Left ventricle myocardium superior (tissue), 1 donor: ENCODE measurements around the gene ARHGAP20. TPM values are rescaled to one million over a fixed set of nuclear protein-coding genes. Genes with fewer than 3 reads are reported as not detected.

Source experiments
- ATAC-seq: fragments of 200-7000 bp; cut with Tn5 transposase; one replicate; pipeline ENCODE4 v1.9.1; 2020; ENCODE audit warnings: mild to moderate bottlenecking, moderate library complexity
- DNase-seq: peaks from one replicate; pipeline ENCODE4 v3.0.0-alpha.2; 2020
- intact Hi-C: fragments of 100-400 bp; cut with micrococcal nuclease; formaldehyde crosslinking; loops from one replicate; pipeline ENCODE4 v1.11.0; 2022
- total RNA-seq: library from RNA; stranded (reverse); fragmentation: NEBNext Ultra II Directional; extraction: Animal tissue kit (Norgen Biotek cat#: 25700); gene quantifications from one replicate; pipeline ENCODE4 v1.2.1, GENCODE V29; 2021
- donor health status: DM: no; HTN: yes; CAD: no; lungs with severe emphysema.

The ARHGAP20 gene
- total RNA-seq, 1 donor from 2014 or later: 0.27 TPM

DNA sequence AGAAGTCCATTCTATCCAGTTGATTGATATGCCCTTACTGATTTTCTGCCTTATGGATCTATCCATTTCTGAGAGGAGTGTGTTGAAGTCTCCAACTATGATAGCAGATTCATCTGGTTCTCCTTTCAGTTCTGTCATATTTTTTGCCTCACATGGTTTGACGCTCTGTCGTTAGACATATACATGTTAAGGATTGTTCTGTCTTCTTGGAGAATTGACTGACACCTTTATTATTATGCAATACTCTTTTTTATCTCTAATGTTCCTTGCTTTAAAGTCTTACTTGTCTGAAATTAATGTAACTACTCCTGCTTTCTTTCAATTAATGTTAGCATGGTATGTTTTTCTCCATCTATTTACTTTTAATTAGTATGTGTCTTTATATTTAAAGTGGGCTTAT, 12.1 kb upstream of the ARHGAP20 start:
- no peak for ATAC-seq
- no peak for DNase-seq
- intact Hi-C loops: no loop called here

DNA sequence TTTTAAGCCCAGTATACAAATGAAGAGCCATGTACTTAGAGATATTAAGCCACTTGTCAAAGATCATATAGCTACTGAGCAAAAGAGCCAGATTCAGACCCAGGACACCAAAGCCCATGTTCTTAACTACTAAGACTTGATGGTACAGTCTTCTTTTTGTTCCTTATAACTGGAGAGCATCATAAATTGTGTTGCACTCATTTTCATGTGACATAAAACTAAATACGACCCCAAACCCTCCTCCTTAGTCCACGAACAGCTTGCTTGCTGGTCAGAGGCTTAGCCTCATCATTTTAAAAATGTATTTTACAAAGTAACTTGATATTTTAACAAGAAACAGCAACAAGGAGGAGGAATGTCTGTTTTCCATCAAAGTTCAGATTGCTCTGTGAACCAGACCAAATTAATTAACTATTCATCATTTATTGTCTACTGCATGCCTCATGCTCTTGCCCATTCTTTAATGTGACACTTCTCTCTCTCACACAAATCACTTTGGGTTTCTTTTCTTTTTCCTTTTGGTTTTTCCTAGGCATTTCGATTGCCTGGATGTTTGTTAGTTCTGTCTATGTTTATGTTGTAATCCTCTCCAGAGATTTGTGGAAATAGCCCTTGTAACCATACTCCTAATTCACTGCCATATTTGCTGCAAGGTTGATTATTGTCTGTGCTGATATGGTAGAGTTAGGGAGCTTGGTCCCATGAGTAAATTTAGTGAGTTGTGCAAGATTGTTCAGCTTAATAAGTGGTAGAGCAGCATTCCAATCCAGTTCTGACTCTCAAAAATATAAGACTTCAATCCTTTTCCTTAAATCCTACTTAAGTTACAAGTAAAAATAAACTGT, 8.4 kb upstream of the ARHGAP20 start:
- intact Hi-C loops: no loop called here
- ATAC-seq (no peak), DNase-seq (no peak)

DNA sequence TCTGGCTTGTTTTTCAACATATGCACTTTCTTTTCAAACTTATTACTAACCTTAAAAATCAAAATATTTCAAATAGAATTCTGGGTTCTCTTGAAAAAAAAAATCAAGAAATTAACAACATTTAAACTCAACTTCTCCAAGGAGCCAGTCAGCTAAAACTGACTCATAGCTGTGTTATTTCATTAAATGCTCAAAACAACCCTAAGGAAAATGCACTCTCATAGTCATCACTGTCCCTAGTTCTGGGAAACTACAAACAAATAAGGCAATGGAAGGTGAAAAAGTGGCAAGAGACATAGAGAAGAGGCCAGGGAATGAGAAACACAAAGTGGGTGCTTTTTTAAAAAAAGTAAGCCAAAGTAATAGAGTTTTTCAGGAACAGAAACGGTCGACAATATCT, 4.1 kb upstream of the ARHGAP20 start:
- DNase-seq: no peak
- ATAC-seq: no peak
- intact Hi-C loops: no loop called here

DNA sequence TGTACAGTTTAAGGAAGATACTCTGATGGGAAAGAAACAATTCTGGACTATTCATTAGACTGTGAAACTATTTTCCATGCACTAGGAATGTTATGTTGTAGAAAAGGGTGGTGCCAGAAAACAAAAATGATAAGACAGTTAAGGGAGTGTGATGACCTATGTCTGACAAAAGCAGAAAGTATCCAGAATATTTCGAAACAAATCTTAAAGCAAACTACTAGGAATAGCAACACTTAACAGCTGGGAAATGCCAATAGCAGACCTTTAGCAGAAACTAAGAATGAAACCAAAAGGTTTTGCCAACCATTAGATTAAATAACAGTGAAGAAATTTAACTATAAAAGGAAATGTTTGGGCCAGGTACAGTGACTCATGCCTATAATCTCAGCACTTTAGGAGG, 3.3 kb upstream of the ARHGAP20 start:
- ATAC-seq: no peak
- DNase-seq: no peak
- intact Hi-C loops: no loop called here

DNA sequence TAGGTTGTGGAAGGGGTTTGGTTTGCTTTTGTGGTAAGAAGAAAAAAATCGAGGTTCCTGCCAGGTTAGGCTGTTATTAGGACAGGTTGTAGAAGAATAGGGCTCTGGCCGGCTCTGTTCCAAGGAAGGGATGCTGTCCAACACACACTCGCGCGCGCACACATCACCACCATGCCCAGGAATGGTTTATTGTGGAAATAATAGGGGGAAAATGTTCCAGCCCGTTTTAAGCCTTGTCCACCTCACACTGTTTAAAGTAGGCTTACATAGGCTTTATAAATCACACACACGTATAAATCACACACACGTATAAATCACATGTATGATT, 1.2 kb upstream of the ARHGAP20 start:
- intact Hi-C loops: no loop called here
- ATAC-seq: no peak
- DNase-seq: no peak

DNA sequence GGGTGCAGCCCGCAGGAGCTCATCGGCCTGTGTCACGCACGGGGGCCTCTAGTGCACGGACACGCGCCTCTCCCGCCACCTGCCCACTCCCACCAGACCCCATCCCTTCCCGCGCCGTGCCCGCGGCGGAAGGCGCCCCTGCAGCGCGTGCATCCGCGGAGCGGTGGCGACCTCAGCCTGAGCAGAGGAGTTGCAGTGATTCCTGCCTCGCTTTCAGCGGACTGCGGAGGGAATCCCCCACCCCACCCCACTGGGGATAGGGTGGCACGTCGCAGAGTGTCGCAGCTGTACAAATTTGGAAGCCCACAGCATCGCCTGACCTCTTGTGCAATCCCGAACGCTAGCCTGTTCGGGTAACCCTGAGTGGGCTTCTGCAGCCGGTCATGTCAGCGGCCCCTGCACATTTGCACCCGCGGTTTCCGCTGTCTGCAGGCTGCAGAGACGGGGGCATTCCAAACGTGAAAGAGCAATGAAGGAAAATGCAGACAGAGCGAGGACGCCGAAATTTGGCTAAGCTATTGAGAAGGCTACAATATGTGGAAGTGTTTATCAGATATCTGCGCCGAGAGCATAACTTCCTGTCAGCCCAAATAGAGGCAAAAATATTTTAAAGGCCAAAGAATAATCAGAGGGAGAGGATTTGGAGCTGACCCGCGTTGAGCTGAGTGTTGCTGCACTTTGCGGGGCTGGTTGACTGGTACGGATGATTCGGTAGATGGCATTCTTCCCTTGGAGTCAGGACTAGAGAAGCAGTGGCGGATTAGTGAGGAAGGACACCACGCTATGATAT, 617 bp upstream of the ARHGAP20 start:
- DNase-seq (no peak), ATAC-seq (peak; percentile 20)
- intact Hi-C loops: no loop called here

DNA sequence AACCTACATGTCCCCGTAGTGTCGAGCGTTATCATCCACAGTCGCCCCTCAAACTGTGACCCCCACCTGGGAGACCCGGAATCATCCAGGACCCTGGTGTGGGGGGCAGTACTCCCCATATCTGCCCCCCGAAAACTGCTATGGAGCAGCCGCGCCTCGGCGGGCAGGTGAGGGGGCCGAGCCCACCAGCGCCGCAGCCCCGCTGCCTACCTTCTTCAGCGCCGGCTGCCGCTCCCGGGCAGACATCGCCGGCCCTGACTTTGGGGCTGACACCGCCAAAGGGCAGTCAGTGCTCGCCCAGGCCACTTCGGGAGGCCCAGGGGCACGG, 825 bp downstream of the ARHGAP20 start:
- ATAC-seq (no peak), DNase-seq (no peak)
- intact Hi-C loops: no loop called here

DNA sequence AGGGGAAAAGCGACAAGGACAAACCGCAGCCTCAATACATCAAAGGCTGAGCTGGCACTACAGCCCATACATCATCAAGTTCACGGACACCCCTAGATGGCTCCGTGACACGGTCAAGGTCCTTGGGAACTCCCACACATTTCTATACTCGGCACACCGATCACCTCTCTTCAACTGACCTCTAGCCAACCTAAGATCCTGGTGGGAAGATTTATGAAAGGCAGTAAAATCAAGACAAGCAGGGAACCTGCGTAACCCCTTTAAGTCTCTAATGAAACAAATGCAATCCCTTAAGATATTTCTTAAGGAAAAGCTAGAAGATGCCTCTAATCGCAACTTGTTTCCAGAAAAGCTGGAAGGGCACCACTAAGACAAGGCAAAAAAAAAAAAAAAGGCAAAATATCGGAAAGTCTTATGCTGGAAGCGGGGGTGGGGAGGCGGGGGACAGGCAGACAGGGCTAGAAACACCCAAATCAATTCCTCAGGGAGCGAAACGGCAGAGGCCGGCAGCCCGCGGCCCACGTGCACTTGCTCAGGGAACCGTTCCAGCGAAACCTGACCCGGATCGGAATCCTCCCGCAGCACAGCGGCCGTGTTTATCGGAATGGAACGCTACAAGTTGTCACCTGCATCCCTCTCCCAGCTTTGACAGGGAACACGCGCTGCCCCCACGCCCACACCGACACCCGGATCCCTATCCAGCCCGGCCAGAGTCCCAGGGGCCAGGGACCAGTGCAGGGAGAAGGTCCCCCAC, 1.4 kb downstream of the ARHGAP20 start:
- intact Hi-C loops: no loop called here
- no peak for ATAC-seq
- peak; percentile 40 for DNase-seq

DNA sequence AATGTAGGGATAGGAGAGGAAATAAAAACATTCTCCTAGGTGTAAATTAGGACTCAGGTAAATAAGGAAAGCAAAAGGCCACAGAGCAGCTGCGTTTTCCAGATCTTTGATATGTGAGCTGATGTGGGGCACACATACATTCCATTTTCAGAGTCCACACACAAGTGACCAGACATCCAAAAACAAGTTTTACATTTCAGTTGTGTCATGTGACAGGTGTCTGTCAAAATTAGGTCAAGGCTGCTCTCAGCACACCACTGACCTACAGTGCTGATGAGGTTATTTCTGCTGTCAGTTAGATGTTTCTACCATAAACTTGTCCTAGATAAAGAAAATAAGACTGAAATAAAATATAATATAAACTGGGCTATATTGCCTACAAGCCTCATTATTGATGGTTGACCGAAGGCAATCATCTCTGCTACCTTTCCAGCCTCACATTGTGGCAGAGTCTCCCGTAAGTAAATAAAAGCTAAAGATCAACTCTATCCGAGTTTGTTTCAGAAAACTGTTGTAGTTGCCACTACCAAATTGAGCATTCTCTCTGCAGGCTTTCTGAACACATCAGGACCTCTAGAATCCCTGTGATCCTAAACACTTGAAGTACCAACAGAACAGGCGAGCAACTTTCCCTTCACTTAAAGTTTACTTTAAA, 7.9 kb downstream of the ARHGAP20 start:
- DNase-seq (no peak), ATAC-seq (no peak)
- intact Hi-C loops: no loop called here

DNA sequence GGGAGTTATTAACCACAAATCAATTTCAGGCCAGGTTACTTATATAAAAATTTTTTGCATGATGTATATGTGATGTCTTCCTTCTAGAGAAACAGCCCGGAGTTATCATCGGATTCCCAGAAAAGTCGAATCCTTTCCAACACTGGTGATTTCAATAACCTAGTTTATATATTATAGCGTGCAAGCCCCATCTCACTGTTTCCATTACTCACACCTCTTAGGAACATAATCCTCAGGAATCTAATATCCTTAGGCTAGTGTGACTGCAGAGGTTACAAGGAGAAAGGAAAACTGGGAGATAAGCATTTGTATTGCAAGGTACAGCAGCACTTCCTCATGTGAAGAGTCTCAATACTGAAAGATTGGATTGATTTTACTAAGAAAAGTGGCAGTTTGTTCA, 20.3 kb downstream of the ARHGAP20 start:
- ATAC-seq: no peak
- no peak for DNase-seq
- intact Hi-C loops: no loop called here

DNA sequence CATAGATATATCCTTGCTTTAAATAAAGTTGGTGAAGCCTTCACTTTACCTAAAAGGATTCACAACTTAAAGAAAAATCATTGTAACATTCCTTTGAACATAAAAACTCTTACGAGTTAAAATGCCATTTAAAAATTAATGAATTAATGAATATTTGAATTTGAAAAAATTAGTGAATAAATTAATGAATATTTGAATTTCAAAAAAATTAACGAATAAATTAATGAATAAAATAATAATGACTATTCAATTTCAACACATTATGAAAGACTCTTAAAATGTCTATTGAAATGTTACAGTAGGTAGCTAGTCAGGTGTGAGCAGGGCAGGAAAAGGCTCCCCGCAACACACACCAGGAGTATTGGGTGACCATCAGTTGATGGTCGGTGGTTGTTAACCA, 22.9 kb downstream of the ARHGAP20 start:
- intact Hi-C loops: no loop called here

DNA sequence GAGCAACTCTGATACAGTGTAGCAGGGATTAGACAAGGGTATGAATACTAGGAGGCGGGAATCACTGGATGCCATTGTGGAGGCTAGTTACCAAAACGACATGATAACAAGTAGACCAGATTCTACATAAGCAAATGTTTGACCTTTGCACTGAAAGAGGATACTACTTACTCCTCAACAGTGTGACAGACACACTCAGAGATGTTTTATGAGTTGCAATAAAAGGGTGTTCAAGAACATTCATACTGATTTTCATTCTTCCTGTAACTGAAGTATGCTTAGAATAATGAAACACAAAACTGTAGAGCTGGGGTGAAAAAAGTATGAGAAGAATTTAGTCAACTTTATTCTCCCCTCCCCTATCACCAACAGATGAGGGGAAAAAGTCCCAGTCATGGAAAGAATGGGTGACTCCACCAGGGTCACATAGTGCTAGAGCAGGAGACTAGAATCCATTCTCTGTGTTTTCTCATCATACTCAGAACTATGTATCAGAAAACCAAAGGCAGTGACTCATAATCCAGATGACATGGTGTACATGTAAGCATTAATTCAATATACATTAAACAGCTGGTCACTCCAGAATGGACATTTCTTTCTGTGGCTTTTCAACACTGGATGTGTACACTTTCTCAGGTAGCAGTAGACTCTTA, 32.8 kb downstream of the ARHGAP20 start:
- no peak for ATAC-seq
- intact Hi-C loops: no loop called here
- no peak for DNase-seq

More for the DNA sequence above, 22.9 kb downstream of the ARHGAP20 start:
- no peak for ATAC-seq
- DNase-seq: no peak

DNA sequence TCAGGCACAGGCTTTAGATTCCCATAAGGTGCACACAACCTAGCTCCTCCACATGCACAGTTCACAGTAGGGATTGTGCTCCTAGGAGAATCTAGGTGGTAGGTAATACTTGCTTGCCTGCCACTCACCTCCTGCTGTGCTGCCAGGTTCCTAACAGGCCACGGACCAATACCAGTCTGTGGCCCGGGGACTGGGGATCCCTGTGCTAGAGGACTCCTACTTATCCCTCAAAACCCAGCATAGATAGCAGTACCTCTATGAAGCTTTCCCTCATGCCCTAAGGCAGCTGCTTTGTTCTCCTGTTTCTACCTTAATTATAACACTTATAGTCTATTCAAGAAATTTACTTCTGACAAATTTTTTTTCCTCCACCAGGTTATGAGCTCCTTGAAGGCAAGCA, 36.7 kb downstream of the ARHGAP20 start:
- no peak for ATAC-seq
- no peak for DNase-seq
- intact Hi-C loops: no loop called here

DNA sequence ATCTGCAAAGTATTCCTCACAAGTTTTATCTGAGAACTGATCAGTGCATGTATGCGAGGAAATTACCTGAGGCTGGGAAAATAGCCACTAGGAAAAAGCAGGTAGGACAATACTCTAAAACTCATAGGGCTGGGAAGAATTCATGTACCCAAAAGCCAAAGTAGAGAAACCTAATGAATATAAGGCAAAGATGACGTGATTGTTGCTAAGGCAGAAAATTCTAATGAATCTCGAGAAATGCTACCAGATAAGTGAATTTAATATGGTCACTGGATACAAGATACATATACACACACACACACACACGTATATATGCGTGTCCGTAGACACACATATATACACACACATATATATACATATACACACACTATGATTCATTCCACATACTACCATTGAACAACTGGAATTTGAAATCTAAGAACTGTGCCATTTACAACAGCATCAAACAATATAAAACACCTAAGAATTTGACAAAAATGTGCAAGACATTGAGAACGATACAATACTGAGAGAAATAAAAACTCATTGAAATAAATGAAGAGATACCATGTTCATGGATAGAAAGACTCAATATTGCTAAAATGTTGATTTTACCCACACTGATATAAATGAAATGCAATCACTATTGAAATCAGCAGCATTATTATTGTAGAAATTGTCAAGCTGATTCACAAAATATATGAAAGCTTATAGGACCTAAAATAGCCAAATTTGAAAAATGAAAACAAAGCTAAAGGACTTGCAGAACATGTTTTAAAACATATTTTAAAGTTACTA, 46.4 kb downstream of the ARHGAP20 start:
- DNase-seq (no peak), ATAC-seq (no peak)
- intact Hi-C loops: no loop called here

DNA sequence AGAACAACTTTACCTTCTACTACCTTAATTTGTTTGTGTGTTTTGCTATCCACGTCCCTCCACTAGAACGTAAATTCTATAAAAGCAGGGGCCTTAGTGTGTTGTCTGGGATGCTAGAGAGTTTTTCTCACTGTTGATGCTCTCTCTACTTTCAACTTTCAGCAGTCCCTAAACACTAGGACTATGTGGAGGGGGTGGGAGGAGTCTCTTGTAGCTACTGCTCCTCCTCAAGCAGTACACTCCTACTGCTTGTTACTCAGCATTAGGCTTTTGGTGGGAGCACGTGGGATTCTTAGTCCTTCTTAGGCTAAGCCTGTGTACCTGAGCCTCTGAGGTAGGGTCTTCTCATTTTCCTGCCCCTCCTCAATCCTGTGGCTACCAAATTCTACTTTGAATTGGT, 56.3 kb downstream of the ARHGAP20 start:
- ATAC-seq (no peak), DNase-seq (no peak)
- intact Hi-C loops: no loop called here

DNA sequence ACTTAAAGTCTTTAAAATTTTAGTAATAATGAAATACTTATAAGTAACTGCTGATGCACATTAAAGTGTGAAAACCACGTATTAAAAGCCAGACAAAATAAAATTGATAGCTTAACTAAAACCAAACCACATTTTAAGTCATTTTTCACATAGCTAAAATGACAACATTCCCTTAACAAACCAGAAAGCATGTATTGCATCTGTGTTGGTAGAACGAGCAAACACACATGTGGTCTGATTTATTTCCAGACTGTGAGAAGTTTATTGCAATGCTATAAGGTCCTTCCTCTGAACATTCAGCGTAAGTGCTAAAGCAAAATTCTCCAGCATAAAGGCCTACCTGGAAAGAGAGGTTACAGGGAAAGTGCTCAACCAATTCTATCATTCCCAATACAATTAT, 57.8 kb downstream of the ARHGAP20 start:
- DNase-seq: no peak
- no peak for ATAC-seq
- intact Hi-C loops: no loop called here

DNA sequence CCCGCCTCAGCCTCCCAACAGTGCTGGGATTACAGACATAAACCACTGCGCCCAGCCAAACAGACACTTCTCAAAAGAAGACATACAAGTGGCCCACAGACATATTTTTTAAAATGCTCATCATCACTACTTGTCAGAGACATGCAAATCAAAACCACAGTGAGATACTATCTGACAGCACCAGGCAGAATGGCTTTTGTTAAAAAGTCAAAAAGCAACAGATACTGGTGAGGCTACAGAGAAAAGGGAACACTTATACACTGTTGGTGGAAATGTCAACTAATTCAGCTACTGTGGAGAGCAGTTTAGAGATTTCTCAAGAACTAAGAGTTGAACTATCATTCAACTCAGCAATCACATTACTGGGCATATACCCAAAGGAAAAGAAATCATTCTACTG, 67.0 kb downstream of the ARHGAP20 start:
- no peak for ATAC-seq
- no peak for DNase-seq

DNA sequence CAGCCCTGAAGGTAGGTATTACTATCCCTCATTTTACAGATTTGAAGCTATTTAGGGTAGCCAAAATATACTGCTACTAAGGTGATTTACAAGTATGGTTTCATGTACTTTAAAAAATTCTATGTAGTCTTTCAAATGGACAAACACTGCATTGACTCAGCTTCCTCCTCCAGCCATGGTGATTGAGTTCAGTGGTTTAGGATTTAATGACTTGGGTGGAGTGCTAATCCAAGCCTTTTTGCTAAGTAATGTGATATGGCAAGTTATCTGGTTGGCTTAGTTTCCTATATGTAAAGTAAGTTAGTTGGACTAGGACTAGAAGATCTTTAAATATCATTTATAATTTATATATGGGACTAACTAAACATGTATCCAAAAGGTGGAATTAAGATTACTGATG, 77.9 kb downstream of the ARHGAP20 start:
- intact Hi-C loops: no loop called here
- ATAC-seq (no peak), DNase-seq (no peak)

More for the DNA sequence above, 67.0 kb downstream of the ARHGAP20 start:
- intact Hi-C loops: no loop called here

DNA sequence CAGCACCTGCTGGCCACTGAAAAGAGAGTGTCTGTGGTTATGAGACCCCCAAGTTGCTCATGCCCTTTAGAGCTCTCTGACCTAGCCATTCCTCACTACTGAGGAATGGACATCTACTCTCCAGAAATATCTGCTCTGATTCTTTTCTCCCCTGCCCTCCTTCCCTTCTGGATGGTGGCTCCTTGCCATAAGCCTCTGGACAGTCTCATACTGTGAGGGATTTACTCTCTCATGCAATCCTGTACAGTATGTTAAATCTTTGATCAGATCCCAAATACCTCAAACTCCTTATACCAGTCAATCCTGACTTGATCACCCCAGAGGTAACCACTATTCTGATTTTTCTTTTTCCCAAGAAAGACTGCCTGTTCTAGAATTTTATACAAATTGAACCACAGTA, 80.7 kb downstream of the ARHGAP20 start:
- intact Hi-C loops: no loop called here
- no peak for DNase-seq
- ATAC-seq: no peak
